ENCODE results near the gene SNAP47.

SNAP47 gene

GRCh38 chr1:227786673-227787512, 51.7 kb downstream of the SNAP47 start:
- DNase-seq = no peak

- peak; percentile 82 for DNase-seq
Observed at GRCh38 chr1:227787513-227788270, 52.5 kb downstream of the SNAP47 start.

GRCh38 chr1:227788271-227789083, 53.2 kb downstream of the SNAP47 start:
- peak; percentile 64 for DNase-seq

GRCh38 chr1:227789084-227790033, 54.1 kb downstream of the SNAP47 start:
- no peak for DNase-seq

- DNase-seq = no peak
Observed at GRCh38 chr1:227790034-227790400, 54.8 kb downstream of the SNAP47 start.

- no peak for DNase-seq
Observed at GRCh38 chr1:227790868-227791267, 55.6 kb downstream of the SNAP47 start.

- no peak for DNase-seq
Observed at GRCh38 chr1:227791425-227792143, 56.3 kb downstream of the SNAP47 start.

GRCh38 chr1:227792216-227793078, 57.2 kb downstream of the SNAP47 start:
- DNase-seq = no peak

GRCh38 chr1:227793079-227793947, 58.1 kb downstream of the SNAP47 start:
- DNase-seq = no peak

- no peak for DNase-seq
Observed at GRCh38 chr1:227793948-227794816, 58.9 kb downstream of the SNAP47 start.

- DNase-seq = no peak
Observed at GRCh38 chr1:227794817-227795192, 59.6 kb downstream of the SNAP47 start.

- no peak for DNase-seq
Observed at GRCh38 chr1:227795732-227796131, 60.5 kb downstream of the SNAP47 start.

GRCh38 chr1:227796359-227796915, 61.2 kb downstream of the SNAP47 start:
- no peak for DNase-seq

GRCh38 chr1:227797144-227797543, 61.9 kb downstream of the SNAP47 start:
- DNase-seq = no peak

GRCh38 chr1:227797625-227798024, 62.4 kb downstream of the SNAP47 start:
- no peak for DNase-seq

GRCh38 chr1:227798078-227798802, 63.0 kb downstream of the SNAP47 start:
- no peak for DNase-seq

GRCh38 chr1:227799756-227800155, 64.5 kb downstream of the SNAP47 start:
- DNase-seq = no peak
